Measurements from ENCODE around the gene TAF10. TPM values are rescaled to one million over a fixed set of nuclear protein-coding genes. Genes with fewer than 3 reads are reported as not detected.

Gene TAF10
- total and polyA plus RNA-seq, 8 donors = 53.5 to 116 (median 86.8) TPM

- WGBS, 2 donors = 75 to 77% methylated on average over 4 of the region's 4 CpGs
- intact Hi-C loops (cut with DNase I) = no loop called here
- DNase-seq = no peak
- no peaks in the 10 kb centered on the region for H3K4me1 ChIP-seq
- ATAC-seq = no peak
- no peak for FAIRE-seq
- no peaks in the 10 kb centered on the region for H3K27me3 ChIP-seq
- TF ChIP-seq CTCF (IDR thresholded peaks at IDR 0.05) = no peak
- H3K36me3 ChIP-seq = no peaks in the 10 kb centered on the region
- H3K9me3 ChIP-seq = no peaks in the 10 kb centered on the region
- H3K4me3 ChIP-seq = no peak overlapping the region
- no peak overlapping the region for H3K27ac ChIP-seq
These were observed 44.5 kb upstream of the TAF10 start for GRCh38 chr11:6656584-6656915.

GRCh38 chr11:6655790-6656583, 44.0 kb upstream of the TAF10 start, which contains the start of gene DCHS1:
TSS of gene DCHS1 (minus strand) at chr11:6655809. CDS start at chr11:6641613, 14,196 bp downstream.
- peak in 1 of 6 donors; percentile 30 for DNase-seq
- 24 to 50% methylated on average over 15 to 38 of the region's 56 CpGs for WGBS, 2 donors
- intact Hi-C loops (cut with DNase I) = no loop called here

GRCh38 chr11:6655020-6655789, 43.2 kb upstream of the TAF10 start:
- Histone ChIP-seq H3K36me3 (no peaks in the 10 kb centered on the region), H3K4me1 (no peaks in the 10 kb centered on the region), H3K9me3 (no peaks in the 10 kb centered on the region), H3K27me3 (no peaks in the 10 kb centered on the region), H3K4me3 (peak overlapping the region in 2 of 4 donors; percentile 25 to 29), H3K27ac (no peak overlapping the region)
- intact Hi-C loops (cut with DNase I) = no loop called here
- DNase-seq = peak in 2 of 6 donors; percentile 23 to 55
- no peak for FAIRE-seq
- TF ChIP-seq CTCF (IDR thresholded peaks at IDR 0.05) = no peak
- WGBS, 2 donors = 10 to 11% methylated on average over 60 to 84 of the region's 84 CpGs
- peak; percentile 40 to 71 (median 58) for ATAC-seq

More at GRCh38 chr11:6655790-6656583, 44.0 kb upstream of the TAF10 start, which contains the start of gene DCHS1:
- Histone ChIP-seq H3K27me3 (no peaks in the 10 kb centered on the region), H3K4me1 (no peaks in the 10 kb centered on the region), H3K9me3 (no peaks in the 10 kb centered on the region), H3K36me3 (no peaks in the 10 kb centered on the region), H3K27ac (no peak within 1 kb of the TSS), H3K4me3 (peak within 1 kb of the TSS in 2 of 4 donors; percentile 25 to 29)
- FAIRE-seq (no peak), ATAC-seq (peak in 2 of 4 donors; percentile 23 to 37)
- no peak for TF ChIP-seq CTCF (IDR thresholded peaks at IDR 0.05)

- H3K27me3 ChIP-seq = no peaks in the 10 kb centered on the region
- no peak overlapping the region for H3K27ac ChIP-seq
- H3K36me3 ChIP-seq = no peaks in the 10 kb centered on the region
- peak overlapping the region in 1 of 4 donors; percentile 29 for H3K4me3 ChIP-seq
- H3K4me1 ChIP-seq = no peaks in the 10 kb centered on the region
- ATAC-seq (peak; percentile 40 to 87 (median 73)), FAIRE-seq (no peak), DNase-seq (peak in 4 of 6 donors; percentile 60 to 73 (median 64))
- 40 to 49% methylated on average over 9 of the region's 9 CpGs for WGBS, 2 donors
- intact Hi-C loops (cut with DNase I) = no loop called here
- no peak for TF ChIP-seq CTCF (IDR thresholded peaks at IDR 0.05)
- H3K9me3 ChIP-seq = no peaks in the 10 kb centered on the region
These were observed 42.4 kb upstream of the TAF10 start for GRCh38 chr11:6654281-6655019.
